HEK293 (cell line): ENCODE results near the gene CMC1.

Source experiments
- CTCF ChIA-PET: fragments of 350-600 bp; formaldehyde crosslinking; extraction: SDS; loops from one replicate; lab custom pipeline; 2021; ENCODE audit warnings: antibody characterized with exemption; lab: Yijun Ruan, JAX
- POLR2A ChIA-PET: fragments of 300-600 bp; formaldehyde crosslinking; extraction: SDS; loops from one replicate; lab custom pipeline; 2020; ENCODE audit warnings: antibody characterized with exemption, inconsistent platforms; lab: Yijun Ruan, JAX
- H3K27ac ChIP-seq: fragments of 200-500 bp; sonication (Bioruptor generic); 2 replicates; pipeline ENCODE4 v1.5.1; 2014; ENCODE audit warnings: low read depth, low read length, control low read depth, inconsistent platforms; ENCODE audit errors: extremely low read depth
- H3K36me3 ChIP-seq, 2 experiments: fragments of 200-500 bp in 1 of 2; sonication (Bioruptor generic) in 1 of 2; 1 replicate in 1 of 2; 2 replicates in 1 of 2; pipeline ENCODE4 v1.5.1; 2014 to 2017; ENCODE audit warnings: inconsistent platforms in 2 of 2, low read length in 2 of 2; ENCODE audit not compliant: control insufficient read depth in 2 of 2, insufficient read depth in 1 of 2
- H3K4me1 ChIP-seq: fragments of 200-500 bp; sonication (Bioruptor generic); 2 replicates; pipeline ENCODE4 v1.5.1; 2014; ENCODE audit warnings: mild to moderate bottlenecking, low read length, inconsistent platforms; ENCODE audit not compliant: control insufficient read depth, insufficient read depth
- H3K4me3 ChIP-seq: 2 replicates; pipeline ENCODE4 v1.5.1; 2011; ENCODE audit warnings: low read depth, mild to moderate bottlenecking, control low read depth, low read length, moderate library complexity
- H3K9me3 ChIP-seq: fragments of 200-500 bp; sonication (Bioruptor generic); 2 replicates; pipeline ENCODE4 v1.5.1; 2014; ENCODE audit warnings: low read depth, low read length, inconsistent platforms; ENCODE audit not compliant: control insufficient read depth, insufficient read depth
- AEBP2 ChIP-seq: fragments of 450-650 bp; formaldehyde crosslinking; IDR thresholded peaks from 2 replicates; pipeline ENCODE4 v1.5.1; 2016; ENCODE audit warnings: missing biosample characterization, missing genetic modification characterization, borderline replicate concordance
- ELK4 ChIP-seq: IDR thresholded peaks from 2 replicates; pipeline ENCODE4 v1.6.1; 2011; ENCODE audit warnings: mild to moderate bottlenecking, low read depth, low read length, borderline replicate concordance
- HOXA7 ChIP-seq: sonication (generic); formaldehyde crosslinking; IDR thresholded peaks from 2 replicates; pipeline ENCODE4 v1.8.1; 2022; ENCODE audit warnings: missing genetic modification reagents, borderline replicate concordance
- OVOL3 ChIP-seq: fragments of 450-650 bp; formaldehyde crosslinking; IDR thresholded peaks from 2 replicates; pipeline ENCODE4 v1.5.1; 2016; ENCODE audit warnings: missing biosample characterization, missing genetic modification characterization
- SP7 ChIP-seq: fragments of 450-650 bp; formaldehyde crosslinking; IDR thresholded peaks from 2 replicates; pipeline ENCODE4 v1.5.1; 2016; ENCODE audit warnings: missing biosample characterization, missing genetic modification characterization
- ZEB2 ChIP-seq: fragments of 450-650 bp; formaldehyde crosslinking; IDR thresholded peaks from 2 replicates; pipeline ENCODE4 v1.5.1; 2016; ENCODE audit warnings: missing biosample characterization, missing genetic modification characterization
- ZFP3 ChIP-seq: fragments of 450-650 bp; formaldehyde crosslinking; IDR thresholded peaks from 2 replicates; pipeline ENCODE4 v1.5.1; 2016; ENCODE audit warnings: low read depth, missing biosample characterization, missing genetic modification characterization
- ZNF133 ChIP-seq: fragments of 450-650 bp; formaldehyde crosslinking; IDR thresholded peaks from 2 replicates; pipeline ENCODE4 v1.5.1; 2016; ENCODE audit warnings: missing biosample characterization, missing genetic modification characterization
- ZNF140 ChIP-seq: fragments of 450-650 bp; formaldehyde crosslinking; IDR thresholded peaks from 2 replicates; pipeline ENCODE4 v1.5.1; 2016; ENCODE audit warnings: missing biosample characterization, missing genetic modification characterization
- ZNF155 ChIP-seq: fragments of 450-650 bp; formaldehyde crosslinking; IDR thresholded peaks from 2 replicates; pipeline ENCODE4 v1.5.1; 2016; ENCODE audit warnings: missing biosample characterization, missing genetic modification characterization
- ZNF2 ChIP-seq: fragments of 450-650 bp; formaldehyde crosslinking; IDR thresholded peaks from 2 replicates; pipeline ENCODE4 v1.5.1; 2016; ENCODE audit warnings: missing biosample characterization, missing genetic modification characterization
- ZNF23 ChIP-seq: fragments of 450-650 bp; formaldehyde crosslinking; IDR thresholded peaks from 2 replicates; pipeline ENCODE4 v1.5.1; 2016; ENCODE audit warnings: missing biosample characterization, missing genetic modification characterization, borderline replicate concordance
- ZNF24 ChIP-seq: fragments of 450-650 bp; formaldehyde crosslinking; IDR thresholded peaks from 2 replicates; pipeline ENCODE4 v1.5.1; 2016; ENCODE audit warnings: missing biosample characterization, missing genetic modification characterization
- ZNF280D ChIP-seq: fragments of 450-650 bp; formaldehyde crosslinking; IDR thresholded peaks from 2 replicates; pipeline ENCODE4 v1.5.1; 2016; ENCODE audit warnings: missing biosample characterization, missing genetic modification characterization
- ZNF302 ChIP-seq: fragments of 450-650 bp; formaldehyde crosslinking; IDR thresholded peaks from 2 replicates; pipeline ENCODE4 v1.5.1; 2016; ENCODE audit warnings: missing biosample characterization, missing genetic modification characterization, low read depth
- ZNF350 ChIP-seq: fragments of 450-650 bp; formaldehyde crosslinking; IDR thresholded peaks from 2 replicates; pipeline ENCODE4 v1.5.0; 2017; ENCODE audit warnings: missing biosample characterization, mild to moderate bottlenecking, missing genetic modification characterization
- ZNF426 ChIP-seq: fragments of 450-650 bp; formaldehyde crosslinking; IDR thresholded peaks from 2 replicates; pipeline ENCODE4 v1.5.1; 2017; ENCODE audit warnings: missing biosample characterization, missing genetic modification characterization, mild to moderate bottlenecking, inconsistent platforms, moderate library complexity
- ZNF501 ChIP-seq: fragments of 450-650 bp; formaldehyde crosslinking; IDR thresholded peaks from 2 replicates; pipeline ENCODE4 v1.5.1; 2016; ENCODE audit warnings: missing biosample characterization, missing genetic modification characterization
- ZNF549 ChIP-seq: fragments of 450-650 bp; IDR thresholded peaks from 2 replicates; pipeline ENCODE4 v1.5.1; 2018; ENCODE audit warnings: missing biosample characterization, missing genetic modification characterization, mild to moderate bottlenecking, inconsistent platforms, moderate library complexity
- ZNF555 ChIP-seq: fragments of 450-650 bp; formaldehyde crosslinking; conservative IDR thresholded peaks from 2 replicates; pipeline ENCODE4 v1.5.1; 2017; ENCODE audit warnings: missing biosample characterization, mild to moderate bottlenecking, missing genetic modification characterization, inconsistent platforms
- ZNF600 ChIP-seq: fragments of 450-650 bp; formaldehyde crosslinking; IDR thresholded peaks from 2 replicates; pipeline ENCODE4 v1.5.1; 2016; ENCODE audit warnings: missing biosample characterization, missing genetic modification characterization
- ZNF692 ChIP-seq: fragments of 450-650 bp; formaldehyde crosslinking; IDR thresholded peaks from 2 replicates; pipeline ENCODE4 v1.5.1; 2016; ENCODE audit warnings: missing biosample characterization, missing genetic modification characterization
- ZNF747 ChIP-seq: fragments of 450-650 bp; formaldehyde crosslinking; IDR thresholded peaks from 2 replicates; pipeline ENCODE4 v1.5.1; 2016; ENCODE audit warnings: missing biosample characterization, missing genetic modification characterization
- ZNF777 ChIP-seq: fragments of 450-650 bp; formaldehyde crosslinking; IDR thresholded peaks from 2 replicates; pipeline ENCODE4 v1.5.1; 2017; ENCODE audit warnings: missing biosample characterization, missing genetic modification characterization, borderline replicate concordance

Gene CMC1

GRCh38 chr3:28252001-28252431 is 10.6 kb downstream of the CMC1 start (continued):
- TF ChIP-seq ZNF2 (tag by site-specific recombination) (no peak), ZNF501 (tag by site-specific recombination) (no peak)

- ChIA-PET CTCF (interaction anchor here (0.6 kb wide), 2 partner anchors 30 to 76 kb away, joined by 3 read pairs; no protein-coding TSS in a partner anchor), POLR2A (no interaction called here)
- H3K4me3 ChIP-seq: no peak overlapping the region
- H3K9me3 ChIP-seq: no peaks in the 10 kb centered on the region
- H3K4me1 ChIP-seq: no peaks in the 10 kb centered on the region
- no peak for TF ChIP-seq ELK4
- TF ChIP-seq ZNF777 (tag by site-specific recombination): no peak
- TF ChIP-seq ZNF549 (tag by site-specific recombination): no peak
- TF ChIP-seq ZNF747 (tag by site-specific recombination): no peak
- no peak for TF ChIP-seq ZFP3 (tag by site-specific recombination)
- TF ChIP-seq SP7 (tag by site-specific recombination): no peak
- TF ChIP-seq ZNF302 (tag by site-specific recombination): no peak
- no peak for TF ChIP-seq ZNF23 (tag by site-specific recombination)
- no peak for TF ChIP-seq ZNF280D (tag by site-specific recombination)
- no peak for TF ChIP-seq ZNF140 (tag by site-specific recombination)
- no peak for TF ChIP-seq ZNF2 (tag by site-specific recombination)
- TF ChIP-seq HOXA7: no peak
- no peak for TF ChIP-seq ZNF24 (tag by site-specific recombination)
- TF ChIP-seq ZNF555 (tag by site-specific recombination): no peak
- no peak for TF ChIP-seq OVOL3
- TF ChIP-seq ZNF350: no peak
- TF ChIP-seq ZNF600 (tag by site-specific recombination): no peak
- no peak for TF ChIP-seq ZNF155 (tag by site-specific recombination)
- no peak for TF ChIP-seq ZNF133 (tag by site-specific recombination)
- no peaks in the 10 kb centered on the region; a peak in 1 of 3 replicates for H3K36me3 ChIP-seq
- H3K27ac ChIP-seq: no peak overlapping the region
Measured at GRCh38 chr3:28253040-28253715, 11.8 kb downstream of the CMC1 start.

- no peak overlapping the region for H3K4me3 ChIP-seq
- ChIA-PET POLR2A (no interaction called here), CTCF (no interaction called here)
- TF ChIP-seq ZEB2 (tag by site-specific recombination): no peak
- TF ChIP-seq AEBP2 (tag by site-specific recombination): no peak
- TF ChIP-seq ZNF692 (tag by site-specific recombination): no peak
- no peak for TF ChIP-seq ZNF777 (tag by site-specific recombination)
- TF ChIP-seq ZNF426 (tag by site-specific recombination): no peak
- peaks cover 0 to 10% of the 10 kb centered on the region in 2 experiments; a peak in 1 of 3 replicates for H3K36me3 ChIP-seq
- no peaks in the 10 kb centered on the region for H3K9me3 ChIP-seq
- no peaks in the 10 kb centered on the region for H3K4me1 ChIP-seq
- no peak overlapping the region for H3K27ac ChIP-seq
Measured at GRCh38 chr3:28262001-28262400, 20.6 kb downstream of the CMC1 start.
